KMS-11 (cell line): Measurements from ENCODE around the gene SLC22A24.

Experiments
- H2AFZ ChIP-seq: fragments of 200-600 bp; sonication (generic); 2 replicates; pipeline ENCODE4 v1.6.1; 2016; ENCODE audit warnings: antibody characterized with exemption, mixed run types, low read depth
- H3K27ac ChIP-seq: fragments of 200-600 bp; sonication (generic); 2 replicates; pipeline ENCODE4 v1.6.1; 2016; ENCODE audit warnings: mild to moderate bottlenecking, mixed run types
- H3K27me3 ChIP-seq: fragments of 200-600 bp; sonication (generic); 2 replicates; pipeline ENCODE4 v1.6.1; 2017; ENCODE audit warnings: mild to moderate bottlenecking, low read depth, mixed run types, moderate library complexity; ENCODE audit not compliant: insufficient read depth
- H3K36me3 ChIP-seq: fragments of 200-600 bp; sonication (generic); 2 replicates; pipeline ENCODE4 v1.6.1; 2017; ENCODE audit warnings: mild to moderate bottlenecking, mixed run types; ENCODE audit not compliant: insufficient read depth
- H3K4me1 ChIP-seq: fragments of 200-600 bp; sonication (generic); 2 replicates; pipeline ENCODE4 v1.6.1; 2016; ENCODE audit warnings: mild to moderate bottlenecking, low read depth, mixed run types; ENCODE audit not compliant: poor library complexity, severe bottlenecking
- H3K4me2 ChIP-seq: fragments of 200-600 bp; sonication (generic); 2 replicates; pipeline ENCODE4 v1.7.0; 2016; ENCODE audit warnings: mild to moderate bottlenecking, mixed run types
- H3K4me3 ChIP-seq: fragments of 200-600 bp; sonication (generic); IDR thresholded peaks from 2 replicates; pipeline ENCODE4 v1.6.1; 2017; ENCODE audit warnings: low read depth, low read length, mixed read lengths; ENCODE audit not compliant: insufficient read depth
- H3K79me2 ChIP-seq: fragments of 200-600 bp; sonication (generic); 2 replicates; pipeline ENCODE4 v1.6.1; 2016; ENCODE audit warnings: low read depth, mixed run types; ENCODE audit not compliant: insufficient read depth
- H3K9ac ChIP-seq: fragments of 200-600 bp; sonication (generic); 2 replicates; pipeline ENCODE4 v1.6.1; 2016; ENCODE audit warnings: mild to moderate bottlenecking, mixed run types
- H4K20me1 ChIP-seq: fragments of 200-600 bp; sonication (generic); 2 replicates; pipeline ENCODE4 v1.6.1; 2016; ENCODE audit warnings: mild to moderate bottlenecking, mixed run types; ENCODE audit not compliant: insufficient read depth
- CTCF ChIP-seq: fragments of 200-600 bp; sonication (generic); conservative IDR thresholded peaks from 2 replicates; pipeline ENCODE4 v1.6.1; 2017; ENCODE audit warnings: low read depth, mild to moderate bottlenecking, antibody characterized with exemption, low read length, moderate library complexity, mixed read lengths

The SLC22A24 gene

DNA sequence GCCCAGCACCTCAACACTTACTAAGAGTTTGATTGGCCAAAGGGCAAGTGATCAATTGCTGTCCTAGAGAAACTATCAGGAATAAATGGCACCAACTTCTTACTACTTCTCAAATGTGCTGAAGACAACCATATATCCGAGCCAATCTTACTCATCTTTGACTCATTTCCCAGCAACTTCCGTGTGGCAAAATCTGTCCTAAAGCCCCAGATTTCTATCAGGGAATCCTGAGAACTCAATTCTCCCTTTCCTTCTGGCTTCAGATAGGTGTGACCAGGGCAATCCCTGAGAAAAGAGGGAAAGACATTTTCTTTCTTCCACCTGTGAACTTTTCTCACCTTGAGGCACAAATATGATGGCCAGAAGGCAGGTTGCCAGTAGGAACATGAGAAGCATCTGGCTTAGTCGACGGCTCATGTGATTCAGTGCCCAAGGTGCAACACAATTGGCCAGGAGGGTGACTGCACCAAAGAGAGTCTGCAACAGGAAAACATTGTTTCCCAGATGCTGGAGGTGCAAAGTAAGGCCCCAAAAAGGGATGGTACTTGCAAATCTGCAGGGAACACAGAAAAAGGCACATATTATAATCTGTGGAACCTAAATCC is 21.8 kb upstream of the SLC22A24 start:
- no peak overlapping the region for H3K27ac ChIP-seq
- no peaks in the 10 kb centered on the region for H3K36me3 ChIP-seq
- no peaks in the 10 kb centered on the region for H4K20me1 ChIP-seq
- no peak overlapping the region for H3K4me3 ChIP-seq
- no peak overlapping the region for H3K9ac ChIP-seq
- H3K27me3 ChIP-seq, result no peaks in the 10 kb centered on the region
- H3K79me2 ChIP-seq, result no peaks in the 10 kb centered on the region
- H3K4me2 ChIP-seq, result no peak overlapping the region
- no peak overlapping the region for H2AFZ ChIP-seq
- no peak for TF ChIP-seq CTCF
- no peaks in the 10 kb centered on the region for H3K4me1 ChIP-seq

DNA sequence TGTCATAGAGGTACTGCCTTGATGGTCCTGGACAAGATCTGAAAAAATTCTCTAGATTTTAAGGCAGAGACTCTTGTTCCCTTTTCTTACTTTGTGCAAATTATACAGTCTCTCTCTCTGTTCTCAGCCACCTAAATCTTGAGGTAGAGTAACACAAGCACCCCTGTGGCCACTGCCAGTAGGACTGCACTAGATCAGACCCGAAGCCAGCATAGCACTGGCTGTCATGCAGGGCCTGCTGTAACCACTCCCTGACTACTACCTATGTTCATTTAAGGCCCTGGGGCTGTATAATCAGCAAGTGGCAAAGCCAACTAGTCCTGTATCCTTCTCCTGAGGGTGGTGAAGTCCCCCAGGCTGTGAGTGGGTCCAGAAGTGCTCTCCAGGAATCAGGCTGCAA is 11.8 kb upstream of the SLC22A24 start:
- H3K27me3 ChIP-seq, result no peaks in the 10 kb centered on the region
- peaks cover 12% of the 10 kb centered on the region for H3K4me1 ChIP-seq
- H3K4me3 ChIP-seq, result no peak overlapping the region
- H4K20me1 ChIP-seq, result no peaks in the 10 kb centered on the region
- no peak overlapping the region for H3K27ac ChIP-seq
- H3K4me2 ChIP-seq, result no peak overlapping the region
- no peak overlapping the region for H3K9ac ChIP-seq
- H3K79me2 ChIP-seq, result no peaks in the 10 kb centered on the region
- no peak for TF ChIP-seq CTCF
- no peak overlapping the region for H2AFZ ChIP-seq
- H3K36me3 ChIP-seq, result no peaks in the 10 kb centered on the region

DNA sequence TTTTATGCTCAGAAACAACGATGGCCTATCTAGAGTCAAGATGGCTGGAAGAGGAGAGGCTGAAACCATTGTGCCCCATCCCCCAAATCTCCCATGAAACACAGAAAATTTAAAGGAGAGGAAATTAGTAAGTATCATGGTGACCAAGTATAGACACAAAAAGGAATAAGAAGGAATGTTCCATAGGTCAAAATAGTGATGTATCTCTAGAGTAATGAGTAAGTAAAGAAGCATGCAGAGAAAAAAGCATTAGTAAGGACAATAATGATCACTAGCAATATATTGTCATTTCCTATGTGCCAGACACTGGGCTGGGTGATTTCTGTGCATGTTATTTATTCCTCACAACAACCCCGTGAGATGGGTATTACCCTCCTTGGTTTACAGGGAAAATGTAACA is 2.6 kb upstream of the SLC22A24 start:
- H3K27ac ChIP-seq, result no peak overlapping the region
- H3K4me3 ChIP-seq, result no peak overlapping the region
- no peaks in the 10 kb centered on the region for H3K4me1 ChIP-seq
- H4K20me1 ChIP-seq, result no peaks in the 10 kb centered on the region
- H3K4me2 ChIP-seq, result no peak overlapping the region
- no peaks in the 10 kb centered on the region for H3K36me3 ChIP-seq
- H3K79me2 ChIP-seq, result no peaks in the 10 kb centered on the region
- H2AFZ ChIP-seq, result no peak overlapping the region
- TF ChIP-seq CTCF, result no peak
- H3K27me3 ChIP-seq, result no peaks in the 10 kb centered on the region
- H3K9ac ChIP-seq, result no peak overlapping the region

- H3K79me2 ChIP-seq, result no peaks in the 10 kb centered on the region
- H3K9ac ChIP-seq, result no peak overlapping the region
- H4K20me1 ChIP-seq, result no peaks in the 10 kb centered on the region
- H3K4me1 ChIP-seq, result no peaks in the 10 kb centered on the region
- H3K4me2 ChIP-seq, result no peak overlapping the region
- no peak overlapping the region for H3K4me3 ChIP-seq
- no peak overlapping the region for H3K27ac ChIP-seq
- TF ChIP-seq CTCF, result no peak
- H3K36me3 ChIP-seq, result no peaks in the 10 kb centered on the region
- H3K27me3 ChIP-seq, result no peaks in the 10 kb centered on the region
- H2AFZ ChIP-seq, result no peak overlapping the region
Measured at GRCh38 chr11:63142459-63142858, 1.6 kb downstream of the SLC22A24 start.
